Fibroblast of lung (primary cell): ENCODE results near the gene ADH1C.

ENCODE experiments used
- CTCF ChIP-seq, 2 donors: IDR thresholded peaks in 1 of 2; conservative IDR thresholded peaks in 1 of 2; 1 replicate in 1 of 2; 2 replicates in 1 of 2; pipeline ENCODE4 v1.5.1; 2011 to 2012; ENCODE audit warnings: low read length in 2 of 2, control low read depth in 1 of 2, inconsistent platforms in 1 of 2, low read depth in 1 of 2, mild to moderate bottlenecking in 1 of 2
- EZH2 ChIP-seq: IDR thresholded peaks from 2 replicates; pipeline ENCODE4 v1.5.1; 2012; ENCODE audit warnings: low read length, control low read depth, mild to moderate bottlenecking; ENCODE audit errors: missing control alignments

- TF ChIP-seq CTCF (conservative IDR thresholded peaks at IDR 0.05 in 1 of 2, IDR thresholded peaks at IDR 0.05 in 1 of 2; ENCODE audit: low read depth in 1 of 2, low read length in 2 of 2) (no peak), EZH2 (no peak)
Measured at GRCh38 chr4:99293357-99293756, 59.2 kb downstream of the ADH1C start.
